GM18867 (cell line): Measurements from ENCODE around the gene PCBP4.
A peak's percentile ranks its signal among the peaks of the same experiment; 100 is the strongest.
"Not testable (repeated sequence)": the region's sequence is repeated elsewhere in the genome, so short reads cannot be mapped to it uniquely, and the experiment has no call there.

Experiments
- ATAC-seq: cut with Tn5 transposase; IDR thresholded peaks from one replicate; pipeline ENCODE4 v1.9.1; 2021; ENCODE audit warnings: mild to moderate bottlenecking, moderate library complexity; ENCODE audit not compliant: unreplicated experiment

PCBP4 gene

GRCh38 chr3:51995346-51996163 lies 28.3 kb upstream of the PCBP4 start, which contains the start of gene RPL29:
RPL29 (minus strand) TSS chr3:51995895; CDS start chr3:51995461, 434 bp downstream.
- peak; percentile 80 for ATAC-seq

GRCh38 chr3:51994530-51994929 lies 27.3 kb upstream of the PCBP4 start:
- no peak for ATAC-seq

- ATAC-seq: not testable (repeated sequence)
These were observed 26.4 kb upstream of the PCBP4 start for GRCh38 chr3:51993657-51994056.

- ATAC-seq: no peak
These were observed 24.9 kb upstream of the PCBP4 start for GRCh38 chr3:51992017-51992682.

- not testable (repeated sequence) for ATAC-seq
These were observed 23.3 kb upstream of the PCBP4 start for GRCh38 chr3:51990501-51990971.

- ATAC-seq: no peak
These were observed 21.3 kb upstream of the PCBP4 start for GRCh38 chr3:51988286-51989146.

GRCh38 chr3:51987568-51987967 lies 20.3 kb upstream of the PCBP4 start:
- no peak for ATAC-seq

- ATAC-seq: no peak
These were observed 19.0 kb upstream of the PCBP4 start for GRCh38 chr3:51986010-51986947.

GRCh38 chr3:51985063-51985462 lies 17.8 kb upstream of the PCBP4 start:
- no peak for ATAC-seq

- ATAC-seq: no peak
These were observed 17.0 kb upstream of the PCBP4 start for GRCh38 chr3:51984269-51984647.

GRCh38 chr3:51983578-51984268 lies 16.5 kb upstream of the PCBP4 start:
- ATAC-seq: no peak

- ATAC-seq: peak; percentile 78
These were observed 15.8 kb upstream of the PCBP4 start, which contains the start of gene ACY1 for GRCh38 chr3:51982838-51983577. ACY1 (plus strand) TSS chr3:51983535; CDS start chr3:51984065, 530 bp downstream.

- ATAC-seq: peak; percentile 46
These were observed 15.1 kb upstream of the PCBP4 start for GRCh38 chr3:51982352-51982837.

- no peak for ATAC-seq
These were observed 13.0 kb upstream of the PCBP4 start for GRCh38 chr3:51980253-51980652.

GRCh38 chr3:51978143-51978502 lies 10.9 kb upstream of the PCBP4 start:
- ATAC-seq: no peak

GRCh38 chr3:51977446-51978142 lies 10.3 kb upstream of the PCBP4 start:
- no peak for ATAC-seq

GRCh38 chr3:51975852-51976549 lies 8.7 kb upstream of the PCBP4 start:
- ATAC-seq: no peak
